Spleen (tissue), 7 donors: ENCODE results near the gene DNAI2.

Source experiments
- POLR2A ChIP-seq, 3 donors: fragments of 450-650 bp; IDR thresholded peaks; one replicate each; pipeline ENCODE4 v1.5.1; 2017; ENCODE audit warnings: antibody characterized with exemption in 3 of 3, mild to moderate bottlenecking in 1 of 3
- TF ChIP-seq, protein P1 (sequence below), 11 experiments: fragments of 200-600 bp in 7 of 11; fragments of 450-650 bp in 4 of 11; sonication (generic) in 4 of 11; IDR thresholded peaks in 8 of 11; conservative IDR thresholded peaks in 3 of 11; 1 replicate in 7 of 11; 2 replicates in 4 of 11; pipeline versions ENCODE4 v1.4.0 to v1.8.0; 2016 to 2021; ENCODE audit warnings: antibody characterized with exemption in 11 of 11, inconsistent platforms in 4 of 11, mild to moderate bottlenecking in 1 of 11
- donor health status: DM: no; HTN: no; CAD: no; lungs with moderate emphysema.
- donor health status: DM: no; HTN: no; CAD: no.
- donor health status: DM: no; HTN: no; CAD: no.

DNA sequence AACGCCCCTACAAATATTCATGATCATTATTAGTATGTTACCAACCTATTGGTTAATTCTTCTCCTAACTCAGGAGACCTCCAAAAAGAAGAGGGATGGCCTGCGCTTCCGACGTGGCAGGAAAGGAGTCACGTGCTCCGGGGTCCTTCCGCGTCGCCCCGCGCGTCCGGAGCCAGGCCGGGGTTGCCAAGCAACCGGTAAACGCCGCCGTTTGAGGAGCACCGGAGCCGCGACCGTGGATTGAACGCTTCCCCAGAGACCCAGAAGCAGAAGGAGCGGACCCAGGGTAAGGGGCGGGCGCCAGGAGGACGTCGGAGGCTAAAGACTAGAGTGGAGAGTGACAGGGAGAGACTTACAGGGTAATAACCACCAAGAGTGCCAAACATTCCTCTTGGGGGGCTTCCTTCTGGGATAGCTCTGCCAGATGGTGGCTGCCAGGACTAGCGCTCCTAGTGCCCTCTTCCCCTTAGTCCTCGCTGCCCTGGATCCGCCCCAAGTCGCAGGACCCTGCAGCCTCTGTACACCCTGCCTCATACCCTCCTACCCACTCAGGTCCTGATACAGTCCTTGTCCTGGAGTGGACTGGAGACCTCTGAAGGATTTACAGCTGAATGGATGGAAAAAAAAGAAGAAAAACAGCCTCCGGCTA, at the start of gene DNAI2:
- TF ChIP-seq, protein P1, sequence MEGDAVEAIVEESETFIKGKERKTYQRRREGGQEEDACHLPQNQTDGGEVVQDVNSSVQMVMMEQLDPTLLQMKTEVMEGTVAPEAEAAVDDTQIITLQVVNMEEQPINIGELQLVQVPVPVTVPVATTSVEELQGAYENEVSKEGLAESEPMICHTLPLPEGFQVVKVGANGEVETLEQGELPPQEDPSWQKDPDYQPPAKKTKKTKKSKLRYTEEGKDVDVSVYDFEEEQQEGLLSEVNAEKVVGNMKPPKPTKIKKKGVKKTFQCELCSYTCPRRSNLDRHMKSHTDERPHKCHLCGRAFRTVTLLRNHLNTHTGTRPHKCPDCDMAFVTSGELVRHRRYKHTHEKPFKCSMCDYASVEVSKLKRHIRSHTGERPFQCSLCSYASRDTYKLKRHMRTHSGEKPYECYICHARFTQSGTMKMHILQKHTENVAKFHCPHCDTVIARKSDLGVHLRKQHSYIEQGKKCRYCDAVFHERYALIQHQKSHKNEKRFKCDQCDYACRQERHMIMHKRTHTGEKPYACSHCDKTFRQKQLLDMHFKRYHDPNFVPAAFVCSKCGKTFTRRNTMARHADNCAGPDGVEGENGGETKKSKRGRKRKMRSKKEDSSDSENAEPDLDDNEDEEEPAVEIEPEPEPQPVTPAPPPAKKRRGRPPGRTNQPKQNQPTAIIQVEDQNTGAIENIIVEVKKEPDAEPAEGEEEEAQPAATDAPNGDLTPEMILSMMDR (IDR thresholded peaks at IDR 0.05 in 8 of 11, conservative IDR thresholded peaks at IDR 0.05 in 3 of 11) = no peak
- TF ChIP-seq POLR2A (IDR thresholded peaks at IDR 0.05) = no peak
